H9 (cell line): ENCODE data around the gene TDRD7. TPM values are rescaled to one million over a fixed set of nuclear protein-coding genes. Genes with fewer than 3 reads are reported as not detected.

Source experiments
- DNase-seq: peaks from one replicate; pipeline ENCODE4 v3.0.0-alpha.2; 2017
- H2AFZ ChIP-seq: one replicate; pipeline ENCODE4 v1.6.1; 2013; ENCODE audit warnings: mild to moderate bottlenecking, low read length, control low read depth, moderate library complexity
- H2AK5ac ChIP-seq: 2 replicates; pipeline ENCODE4 v1.6.1; 2013; ENCODE audit warnings: low read length, control low read depth, mixed read lengths; ENCODE audit not compliant: insufficient read length
- H2BK120ac ChIP-seq: one replicate; pipeline ENCODE4 v1.6.1; 2013; ENCODE audit warnings: low read depth, mild to moderate bottlenecking, low read length, control low read depth, inconsistent platforms; ENCODE audit not compliant: poor library complexity, severe bottlenecking
- H2BK12ac ChIP-seq: 2 replicates; pipeline ENCODE4 v1.6.1; 2013; ENCODE audit warnings: low read length, control low read depth, mixed read lengths, low read depth; ENCODE audit not compliant: insufficient read length
- H2BK15ac ChIP-seq: 2 replicates; pipeline ENCODE4 v1.6.1; 2013; ENCODE audit warnings: low read depth, low read length, control low read depth
- H2BK20ac ChIP-seq: one replicate; pipeline ENCODE4 v1.6.1; 2013; ENCODE audit warnings: low read depth, mild to moderate bottlenecking, low read length, control low read depth, inconsistent platforms; ENCODE audit not compliant: poor library complexity, severe bottlenecking
- H2BK5ac ChIP-seq: 2 replicates; pipeline ENCODE4 v1.6.1; 2013; ENCODE audit warnings: low read length, control low read depth, mixed read lengths; ENCODE audit not compliant: insufficient read length
- H3K14ac ChIP-seq: 2 replicates; pipeline ENCODE4 v1.6.1; 2013; ENCODE audit warnings: low read length, control low read depth; ENCODE audit not compliant: insufficient read depth
- H3K18ac ChIP-seq: 2 replicates; pipeline ENCODE4 v1.6.1; 2013; ENCODE audit warnings: low read depth, mild to moderate bottlenecking, mixed read lengths, low read length, control low read depth; ENCODE audit not compliant: insufficient read length
- H3K23ac ChIP-seq: 2 replicates; pipeline ENCODE4 v1.6.1; 2013; ENCODE audit warnings: low read length, control low read depth, mixed read lengths, low read depth; ENCODE audit not compliant: insufficient read length
- H3K23me2 ChIP-seq: 2 replicates; pipeline ENCODE4 v1.6.1; 2013; ENCODE audit warnings: low read depth, mild to moderate bottlenecking, mixed read lengths, low read length, control low read depth; ENCODE audit not compliant: insufficient read length, poor library complexity, severe bottlenecking
- H3K27ac ChIP-seq: 2 replicates; pipeline ENCODE4 v1.5.1; 2013; ENCODE audit warnings: low read length, control low read depth, mixed read lengths, low read depth; ENCODE audit not compliant: insufficient read length
- H3K27me3 ChIP-seq: 2 replicates; pipeline ENCODE4 v1.6.1; 2013; ENCODE audit warnings: low read length, control low read depth, inconsistent platforms; ENCODE audit not compliant: insufficient read depth
- H3K4ac ChIP-seq: 2 replicates; pipeline ENCODE4 v1.6.1; 2013; ENCODE audit warnings: low read depth, mild to moderate bottlenecking, control low read depth, inconsistent platforms, low read length, moderate library complexity
- H3K4me1 ChIP-seq: 2 replicates; pipeline ENCODE4 v1.6.1; 2013; ENCODE audit warnings: low read length, control low read depth, inconsistent platforms; ENCODE audit not compliant: insufficient read depth
- H3K4me2 ChIP-seq: 2 replicates; pipeline ENCODE4 v1.6.1; 2013; ENCODE audit warnings: low read length, control low read depth, mixed read lengths; ENCODE audit not compliant: insufficient read length, insufficient read depth
- H3K56ac ChIP-seq: 2 replicates; pipeline ENCODE4 v1.6.1; 2013; ENCODE audit warnings: low read depth, mild to moderate bottlenecking, mixed read lengths, low read length, control low read depth; ENCODE audit not compliant: insufficient read length
- H3K79me1 ChIP-seq: 2 replicates; pipeline ENCODE4 v1.6.1; 2013; ENCODE audit warnings: low read depth, mild to moderate bottlenecking, moderate library complexity, low read length, control low read depth, inconsistent platforms; ENCODE audit not compliant: insufficient read depth, poor library complexity, severe bottlenecking
- H3K79me2 ChIP-seq: 2 replicates; pipeline ENCODE4 v1.6.1; 2013; ENCODE audit warnings: low read length, control low read depth, inconsistent platforms; ENCODE audit not compliant: insufficient read depth
- H3K9ac ChIP-seq: 2 replicates; pipeline ENCODE4 v1.6.1; 2013; ENCODE audit warnings: low read length, control low read depth, mixed read lengths; ENCODE audit not compliant: insufficient read length; ENCODE audit errors: extremely low read depth
- H3K9me3 ChIP-seq: one replicate; pipeline ENCODE4 v1.6.1; 2013; ENCODE audit warnings: low read depth, low read length, inconsistent platforms; ENCODE audit not compliant: control insufficient read depth
- H3T11ph ChIP-seq: one replicate; pipeline ENCODE4 v1.6.1; 2013; ENCODE audit warnings: mild to moderate bottlenecking, low read length, control low read depth, inconsistent platforms
- H4K20me1 ChIP-seq: one replicate; pipeline ENCODE4 v1.6.1; 2013; ENCODE audit not compliant: control insufficient read depth, insufficient read length, insufficient read depth
- H4K5ac ChIP-seq: 2 replicates; pipeline ENCODE4 v1.6.1; 2013; ENCODE audit warnings: low read depth, mild to moderate bottlenecking, mixed read lengths, low read length, control low read depth; ENCODE audit not compliant: insufficient read length
- H4K8ac ChIP-seq: replicated peaks from 2 replicates; pipeline ENCODE4 v1.6.1; 2013; ENCODE audit warnings: low read length, control low read depth, mixed read lengths, low read depth; ENCODE audit not compliant: insufficient read length
- H4K91ac ChIP-seq: 2 replicates; pipeline ENCODE4 v1.6.1; 2013; ENCODE audit warnings: low read depth, mild to moderate bottlenecking, moderate library complexity, mixed read lengths, low read length, control low read depth; ENCODE audit not compliant: insufficient read length
- H3K27ac Mint-ChIP-seq, 3 experiments: 2 replicates in 2 of 3; 3 replicates in 1 of 3; pipeline ENCODE4 v1.8.0; 2020 to 2021; ENCODE audit warnings: mixed read lengths in 3 of 3, mild to moderate bottlenecking in 1 of 3, moderate library complexity in 1 of 3
- H3K27me3 Mint-ChIP-seq: 2 replicates; pipeline ENCODE4 v1.8.0; 2021; ENCODE audit warnings: low read depth, mild to moderate bottlenecking, moderate library complexity, mixed read lengths
- H3K36me3 Mint-ChIP-seq, 3 experiments: 2 replicates in 2 of 3; 3 replicates in 1 of 3; pipeline ENCODE4 v1.8.0; 2020 to 2021; ENCODE audit warnings: low read depth in 3 of 3, mixed read lengths in 3 of 3; ENCODE audit not compliant: insufficient read depth in 1 of 3
- H3K4me1 Mint-ChIP-seq, 2 experiments: 2 replicates each; pipeline ENCODE4 v1.8.0; 2020; ENCODE audit warnings: mixed read lengths in 2 of 2
- H3K4me3 Mint-ChIP-seq, 2 experiments: 2 replicates in 1 of 2; 3 replicates in 1 of 2; pipeline ENCODE4 v1.8.0; 2020 to 2021; ENCODE audit warnings: mild to moderate bottlenecking in 2 of 2, mixed read lengths in 2 of 2, moderate library complexity in 1 of 2
- H3K9me3 Mint-ChIP-seq, 2 experiments: 2 replicates in 1 of 2; 3 replicates in 1 of 2; pipeline ENCODE4 v1.8.0; 2020; ENCODE audit warnings: mild to moderate bottlenecking in 2 of 2, mixed read lengths in 2 of 2, moderate library complexity in 1 of 2
- CTCF ChIP-seq: fragments of 200-600 bp; sonication (generic); conservative IDR thresholded peaks from 3 replicates; pipeline ENCODE4 v1.8.0; 2021; ENCODE audit warnings: antibody characterized with exemption, mild to moderate bottlenecking
- WGBS: extraction: QIAGEN DNeasy Blood & Tissue Kit; methylation state at CpG from one replicate; pipeline ENCODE4 v1.1.7; 2013; ENCODE audit warnings: missing lambda C conversion rate, low lambda C conversion rate, mixed read lengths; ENCODE audit not compliant: insufficient read length; ENCODE audit errors: extremely low coverage; 5-methylcytosine and 5-hydroxymethylcytosine counted together
- total RNA-seq: library from RNA; stranded (reverse); gene quantifications from 2 replicates; pipeline ENCODE4 v1.2.1, GENCODE V29; 2021

The TDRD7 gene
- total RNA-seq, 1 experiment from 2014 or later, result 5.1 TPM

GRCh38 chr9:97506787-97507186, 94.9 kb downstream of the TDRD7 start:
- H3K27me3 ChIP-seq, result peaks cover 30% of the 10 kb centered on the region; the same call in 1 of the 2 replicates

More at GRCh38 chr9:97506787-97507186, 94.9 kb downstream of the TDRD7 start:
- H3K23ac ChIP-seq, result no peak overlapping the region
- H3K9ac ChIP-seq, result no peak overlapping the region
- H2AK5ac ChIP-seq, result no peak overlapping the region
- H3K36me3 Mint-ChIP-seq, result no peaks in the 10 kb centered on the region; a peak in 1 of 7 replicates
- H4K8ac ChIP-seq, result no peak overlapping the region
- no peaks in the 10 kb centered on the region; a peak in 1 of 5 replicates for H3K9me3 Mint-ChIP-seq
- no peak overlapping the region for H3K4ac ChIP-seq
- no peak overlapping the region for H3K4me2 ChIP-seq
- no peak overlapping the region for H3K56ac ChIP-seq
- no peak overlapping the region for H3K4me3 Mint-ChIP-seq
- H3K23me2 ChIP-seq, result peaks cover 13% of the 10 kb centered on the region
- H3K79me1 ChIP-seq, result no peaks in the 10 kb centered on the region
- no peak overlapping the region for H3T11ph ChIP-seq
- no peak overlapping the region for H3K14ac ChIP-seq
- no peak overlapping the region for H4K5ac ChIP-seq
- H3K79me2 ChIP-seq, result no peaks in the 10 kb centered on the region
- no peak overlapping the region for H2BK120ac ChIP-seq
- H2BK12ac ChIP-seq, result no peak overlapping the region
- H2AFZ ChIP-seq, result no peak overlapping the region
- no peak overlapping the region for H3K27ac ChIP-seq
- no peak for DNase-seq
- no peak overlapping the region for H3K27ac Mint-ChIP-seq
- no peak overlapping the region for H2BK20ac ChIP-seq
- H3K18ac ChIP-seq, result no peak overlapping the region
- H4K91ac ChIP-seq, result no peak overlapping the region
- WGBS, result no CpG with 5 or more reads among the region's 1 CpG
- H3K4me1 Mint-ChIP-seq, result peaks cover 7 to 11% of the 10 kb centered on the region in 2 experiments
- H2BK5ac ChIP-seq, result no peak overlapping the region
- TF ChIP-seq CTCF, result no peak
- no peak overlapping the region for H2BK15ac ChIP-seq
- H3K27me3 Mint-ChIP-seq, result no peaks in the 10 kb centered on the region; the same call in 1 of the 2 replicates
- H3K9me3 ChIP-seq, result no peaks in the 10 kb centered on the region
- no peaks in the 10 kb centered on the region; the same call in 1 of the 2 replicates for H3K4me1 ChIP-seq
- no peaks in the 10 kb centered on the region for H4K20me1 ChIP-seq
